HG03439 (cell line): ENCODE measurements around the gene ATN1.
A peak's percentile ranks its signal among the peaks of the same experiment; 100 is the strongest.
"Not testable (repeated sequence)": the region's sequence is repeated elsewhere in the genome, so short reads cannot be mapped to it uniquely, and the experiment has no call there.

ENCODE experiments used
- ATAC-seq: cut with Tn5 transposase; IDR thresholded peaks from one replicate; pipeline ENCODE4 v1.9.1; 2021; ENCODE audit warnings: mild to moderate bottlenecking, moderate library complexity; ENCODE audit not compliant: unreplicated experiment

Gene ATN1

DNA sequence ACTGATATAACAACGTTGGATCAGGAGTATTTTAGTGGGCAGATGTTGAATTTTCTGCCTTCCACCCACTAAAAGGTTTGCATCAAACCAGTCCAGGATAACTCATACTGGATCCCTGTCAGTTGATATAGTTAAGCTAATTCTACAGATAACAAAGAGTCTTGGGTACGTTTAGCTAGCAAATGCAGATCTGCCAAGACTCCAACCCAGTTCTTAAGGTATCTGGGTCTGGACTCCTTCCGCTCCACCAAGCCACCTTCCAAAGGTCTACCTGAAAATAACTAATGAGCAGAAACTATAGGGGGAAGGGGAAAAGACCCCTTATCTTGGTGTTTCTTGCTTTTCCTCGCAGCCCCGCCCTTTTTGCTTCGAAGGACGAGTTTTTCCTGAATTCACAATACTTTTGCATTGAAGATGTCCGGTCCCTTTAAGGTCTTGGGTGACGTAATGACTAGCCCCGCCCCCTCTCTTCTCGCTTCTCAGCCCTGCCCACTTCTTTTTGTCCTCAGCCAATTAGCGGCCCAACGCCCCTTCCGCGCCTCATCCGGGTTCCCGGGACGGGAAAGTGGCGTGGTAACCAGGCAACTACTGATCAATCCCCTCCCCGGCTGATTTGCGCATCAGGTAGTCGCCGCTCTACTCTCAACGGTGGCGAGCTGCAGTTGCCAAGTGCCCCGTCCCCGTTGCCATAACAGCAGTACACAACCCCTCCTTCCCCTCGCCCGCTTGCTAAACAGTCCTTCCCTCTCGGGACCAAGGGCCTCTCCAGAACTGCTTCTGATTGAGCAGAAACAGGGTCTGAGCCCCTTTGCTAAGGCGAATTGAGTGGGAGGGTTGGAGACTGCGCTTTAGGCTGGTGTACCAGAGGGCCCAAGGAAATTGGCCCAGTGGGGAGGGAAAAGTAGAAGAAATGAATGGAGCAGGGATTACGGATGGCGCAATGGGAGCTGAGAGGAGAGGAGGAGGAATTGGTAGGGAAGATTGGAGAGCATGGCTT is 23.2 kb upstream of the ATN1 start, which contains the start of gene LRRC23:
Gene LRRC23 (plus strand): TSS at position 543 of the 997 bp plus-strand sequence. CDS start 812 bp downstream, outside the sequence.
- peak; percentile 96 for ATAC-seq

DNA sequence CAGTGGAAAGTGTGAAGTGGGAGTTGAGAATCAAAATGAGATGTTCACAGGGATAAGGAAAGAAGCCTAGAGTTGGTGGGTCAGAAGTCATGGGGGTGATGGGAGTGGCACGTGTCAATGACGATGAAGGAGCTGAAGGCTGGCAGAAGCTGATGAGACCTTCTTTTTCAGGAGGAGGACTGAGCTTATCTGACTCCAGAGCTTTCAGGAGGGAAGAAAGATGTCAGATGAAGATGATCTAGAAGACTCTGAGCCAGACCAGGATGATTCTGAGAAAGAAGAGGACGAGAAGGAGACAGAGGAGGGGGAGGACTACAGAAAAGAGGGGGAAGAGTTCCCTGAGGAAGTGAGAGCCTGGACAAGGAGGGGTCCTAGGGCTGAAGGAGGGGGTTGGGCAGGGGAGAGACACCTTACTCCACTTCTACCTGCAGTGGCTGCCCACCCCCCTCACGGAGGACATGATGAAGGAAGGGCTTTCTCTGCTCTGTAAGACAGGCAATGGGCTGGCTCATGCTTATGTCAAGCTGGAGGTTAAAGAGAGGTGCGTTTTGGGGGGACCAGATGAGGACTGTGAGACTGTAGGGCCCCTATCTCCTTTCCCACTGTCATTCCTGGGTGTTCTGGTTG is 22.2 kb upstream of the ATN1 start:
- no peak for ATAC-seq

DNA sequence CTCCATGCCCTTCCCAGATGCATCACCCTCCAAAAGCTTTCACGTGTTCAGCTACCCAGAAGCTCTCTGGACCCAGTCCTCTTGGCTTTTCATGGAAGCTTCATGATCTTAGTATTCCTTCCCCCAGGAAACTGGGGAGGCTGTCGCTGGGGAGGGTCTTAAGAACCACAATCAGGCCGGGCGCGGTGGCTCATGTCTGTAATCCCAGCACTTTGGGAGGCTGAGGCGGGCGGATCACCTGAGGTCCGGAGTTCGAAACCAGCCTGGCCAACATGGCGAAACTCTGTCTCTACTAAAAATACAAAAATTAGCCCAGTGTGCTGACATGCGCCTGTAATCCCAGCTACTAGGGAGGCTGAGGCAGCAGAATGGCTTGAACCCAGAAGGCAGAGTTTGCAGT is 19.6 kb upstream of the ATN1 start:
- not testable (repeated sequence) for ATAC-seq

DNA sequence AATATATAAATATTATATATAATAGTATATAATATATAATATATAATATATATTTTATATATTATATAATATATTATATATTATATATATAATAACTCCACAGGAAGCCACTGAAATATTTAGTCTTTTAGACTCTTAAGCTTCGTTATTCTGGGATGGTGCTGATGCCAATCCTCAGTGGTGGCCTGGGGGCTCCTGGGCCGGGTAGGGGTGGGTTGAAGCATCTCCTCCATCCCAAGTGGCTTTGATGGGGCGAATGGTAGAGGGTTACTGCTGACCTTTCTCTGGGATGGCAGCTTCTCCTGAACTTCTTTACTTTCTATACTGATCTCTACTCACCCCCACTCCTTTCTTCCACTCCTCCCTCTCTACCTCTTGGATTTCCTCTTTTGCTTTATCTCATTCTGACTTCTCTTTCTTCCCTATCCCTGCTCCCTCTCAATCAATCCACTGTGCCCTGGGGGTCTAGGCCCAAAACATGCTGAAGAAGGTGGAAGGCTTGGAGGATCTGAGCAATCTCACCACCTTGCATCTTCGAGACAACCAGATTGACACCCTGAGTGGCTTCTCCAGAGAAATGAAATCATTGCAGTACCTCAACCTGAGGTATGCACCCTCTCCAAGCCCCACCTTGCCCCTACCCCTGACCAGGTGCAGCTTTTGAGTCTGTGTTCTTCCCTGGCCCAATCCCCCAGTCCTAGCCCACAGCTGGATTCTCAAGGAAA is 18.2 kb upstream of the ATN1 start:
- no peak for ATAC-seq

GRCh38 chr12:6912164-6912935 is 15.4 kb upstream of the ATN1 start:
- ATAC-seq = no peak

GRCh38 chr12:6914246-6914946 is 13.4 kb upstream of the ATN1 start, which contains the start of gene ENO2:
Gene ENO2, plus strand, starts transcription at chr12:6914580. Its CDS starts 1,253 bp downstream, at chr12:6915833.
- peak; percentile 67 for ATAC-seq

DNA sequence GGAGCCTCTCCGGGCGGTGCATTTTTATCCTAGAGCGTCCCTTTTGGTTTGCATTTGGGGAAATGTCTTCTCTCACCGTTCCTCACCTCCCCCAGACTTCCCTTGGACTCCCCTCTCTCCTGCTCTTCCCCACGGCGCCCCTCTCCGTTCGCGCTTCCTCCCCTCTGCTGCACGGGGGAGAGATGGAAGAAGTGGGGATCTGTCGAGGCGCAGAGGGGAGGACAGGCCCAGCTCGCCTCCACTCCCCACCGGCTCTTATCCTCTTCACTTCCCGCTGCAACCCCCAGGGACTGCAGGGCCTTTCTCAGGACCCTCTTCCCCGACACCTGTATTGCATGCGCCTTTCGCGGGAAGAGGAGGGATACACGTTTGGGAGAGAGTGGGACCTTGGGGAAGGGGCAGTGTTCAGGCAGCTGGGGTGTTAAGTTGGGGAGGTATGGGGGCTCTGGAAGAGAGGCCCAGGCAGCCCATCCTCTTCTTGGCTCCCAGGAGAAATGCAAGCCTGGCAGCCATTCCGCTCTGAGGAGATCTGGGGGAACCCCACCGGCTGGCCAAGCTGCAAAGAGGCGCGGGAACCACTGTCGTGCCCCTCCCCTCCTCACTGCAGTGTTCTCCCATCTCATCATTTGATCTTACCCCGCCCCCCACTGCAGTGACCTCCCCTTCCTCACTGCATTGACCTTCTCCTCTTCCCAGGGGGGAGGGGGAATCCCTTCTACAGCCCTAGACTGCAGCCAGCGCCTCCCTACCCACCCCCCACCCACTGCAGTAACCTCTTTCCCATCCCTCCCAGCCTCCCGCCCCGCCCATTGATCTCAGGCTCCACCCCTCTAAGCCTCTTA is 12.6 kb upstream of the ATN1 start:
- ATAC-seq = no peak

DNA sequence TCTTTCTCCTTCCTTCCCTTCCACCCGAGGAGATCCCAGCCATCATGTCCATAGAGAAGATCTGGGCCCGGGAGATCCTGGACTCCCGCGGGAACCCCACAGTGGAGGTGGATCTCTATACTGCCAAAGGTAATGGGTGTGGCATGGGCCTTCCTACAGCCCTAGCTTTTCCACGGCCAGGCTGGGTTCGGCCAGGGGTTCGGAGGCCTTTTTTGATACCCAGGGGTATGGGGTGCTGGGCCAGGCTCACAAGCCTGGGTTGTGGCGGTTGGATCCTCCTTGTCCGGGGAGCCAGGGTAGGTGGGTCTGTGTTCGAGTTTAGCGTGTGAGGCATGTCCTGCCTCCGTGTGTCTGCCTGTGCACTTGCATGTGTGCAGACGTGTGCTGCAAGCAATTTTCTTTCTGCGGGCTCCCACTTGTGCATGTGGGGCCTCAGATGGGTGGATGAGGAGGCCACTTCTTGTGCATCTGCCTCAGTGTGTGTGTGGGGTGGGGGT is 11.9 kb upstream of the ATN1 start:
- no peak for ATAC-seq

GRCh38 chr12:6916426-6917200 is 11.1 kb upstream of the ATN1 start:
- no peak for ATAC-seq

GRCh38 chr12:6917491-6918231 is 10.1 kb upstream of the ATN1 start:
- no peak for ATAC-seq

- no peak for ATAC-seq
Observed at GRCh38 chr12:6919588-6919987, 8.2 kb upstream of the ATN1 start.

- no peak for ATAC-seq
Observed at GRCh38 chr12:6921539-6921938, 6.2 kb upstream of the ATN1 start.

DNA sequence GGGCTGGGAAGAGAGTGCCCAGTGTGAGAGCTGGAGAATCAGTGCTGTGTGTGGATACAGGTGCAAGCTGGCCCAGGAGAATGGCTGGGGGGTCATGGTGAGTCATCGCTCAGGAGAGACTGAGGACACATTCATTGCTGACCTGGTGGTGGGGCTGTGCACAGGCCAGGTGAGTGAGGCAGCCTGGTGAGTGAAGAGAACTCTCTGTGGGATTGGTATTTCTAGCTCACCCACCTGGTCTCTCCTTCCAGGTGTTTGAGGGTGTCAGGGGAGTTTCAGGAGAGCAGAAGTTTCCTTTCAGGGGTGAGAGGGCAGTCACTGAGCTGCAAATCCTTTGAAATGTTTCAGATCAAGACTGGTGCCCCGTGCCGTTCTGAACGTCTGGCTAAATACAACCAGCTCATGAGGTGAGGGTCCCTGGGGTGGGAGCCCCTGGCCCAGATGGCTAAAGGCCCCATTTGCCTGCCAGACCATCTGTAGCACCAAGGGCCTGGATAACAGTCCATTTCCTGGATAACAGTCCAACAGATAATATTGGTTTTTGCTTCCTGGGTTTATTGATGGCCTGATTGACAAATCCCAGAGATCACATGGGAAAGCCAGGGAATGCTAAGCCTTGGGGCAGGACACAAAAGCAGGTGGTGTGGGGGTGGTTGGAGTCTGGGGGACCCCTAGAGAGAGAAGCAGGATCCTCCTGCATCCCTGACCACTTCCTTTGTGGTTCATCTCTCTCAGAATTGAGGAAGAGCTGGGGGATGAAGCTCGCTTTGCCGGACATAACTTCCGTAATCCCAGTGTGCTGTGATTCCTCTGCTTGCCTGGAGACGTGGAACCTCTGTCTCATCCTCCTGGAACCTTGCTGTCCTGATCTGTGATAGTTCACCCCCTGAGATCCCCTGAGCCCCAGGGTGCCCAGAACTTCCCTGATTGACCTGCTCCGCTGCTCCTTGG is 5.5 kb upstream of the ATN1 start:
- no peak for ATAC-seq

DNA sequence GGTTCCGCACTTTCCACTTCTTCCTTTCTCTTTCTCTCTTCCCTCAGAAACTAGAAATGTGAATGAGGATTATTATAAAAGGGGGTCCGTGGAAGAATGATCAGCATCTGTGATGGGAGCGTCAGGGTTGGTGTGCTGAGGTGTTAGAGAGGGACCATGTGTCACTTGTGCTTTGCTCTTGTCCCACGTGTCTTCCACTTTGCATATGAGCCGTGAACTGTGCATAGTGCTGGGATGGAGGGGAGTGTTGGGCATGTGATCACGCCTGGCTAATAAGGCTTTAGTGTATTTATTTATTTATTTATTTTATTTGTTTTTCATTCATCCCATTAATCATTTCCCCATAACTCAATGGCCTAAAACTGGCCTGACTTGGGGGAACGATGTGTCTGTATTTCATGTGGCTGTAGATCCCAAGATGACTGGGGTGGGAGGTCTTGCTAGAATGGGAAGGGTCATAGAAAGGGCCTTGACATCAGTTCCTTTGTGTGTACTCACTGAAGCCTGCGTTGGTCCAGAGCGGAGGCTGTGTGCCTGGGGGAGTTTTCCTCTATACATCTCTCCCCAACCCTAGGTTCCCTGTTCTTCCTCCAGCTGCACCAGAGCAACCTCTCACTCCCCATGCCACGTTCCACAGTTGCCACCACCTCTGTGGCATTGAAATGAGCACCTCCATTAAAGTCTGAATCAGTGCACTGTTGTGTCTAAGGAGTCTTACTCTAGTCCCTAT is 4.6 kb upstream of the ATN1 start:
- no peak for ATAC-seq

GRCh38 chr12:6923851-6924250 is 3.9 kb upstream of the ATN1 start:
- ATAC-seq = no peak

DNA sequence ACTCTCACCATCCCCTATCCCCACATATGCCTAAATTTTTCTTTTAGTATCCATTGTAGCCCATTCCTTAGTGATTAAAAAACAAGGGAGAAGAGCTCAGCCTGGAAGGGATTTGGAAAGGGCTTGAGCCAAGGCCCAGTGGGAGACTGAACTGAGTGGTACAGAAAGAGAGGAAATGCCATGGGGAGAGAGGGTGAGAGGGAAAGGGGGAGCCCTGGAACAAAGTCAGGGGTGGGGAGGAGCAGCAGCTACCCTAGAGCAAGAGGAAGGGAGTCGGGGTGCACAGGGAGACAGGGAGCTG is 2.6 kb upstream of the ATN1 start:
- no peak for ATAC-seq
